Colonic mucosa (tissue), 4 donors: Measurements from ENCODE around the gene NEK4. TPM values are rescaled to one million over a fixed set of nuclear protein-coding genes. Genes with fewer than 3 reads are reported as not detected.
A peak's percentile ranks its signal among the peaks of the same experiment; 100 is the strongest.

Experiments used
- DNase-seq: peaks from one replicate; pipeline ENCODE4 v3.0.0-alpha.2; 2020
- H3K27ac ChIP-seq: fragments of 200-600 bp; one replicate; pipeline ENCODE4 v1.8.0; 2021
- H3K27me3 ChIP-seq: fragments of 200-600 bp; one replicate; pipeline ENCODE4 v1.8.0; 2021
- H3K36me3 ChIP-seq: fragments of 200-600 bp; one replicate; pipeline ENCODE4 v1.8.0; 2021
- H3K4me1 ChIP-seq: fragments of 200-600 bp; one replicate; pipeline ENCODE4 v1.8.0; 2021; ENCODE audit warnings: mild to moderate bottlenecking
- H3K4me3 ChIP-seq: fragments of 200-600 bp; one replicate; pipeline ENCODE4 v1.8.0; 2021
- H3K9ac ChIP-seq, 2 donors: one replicate each; pipeline ENCODE4 v1.7.0; 2013; ENCODE audit warnings: control low read depth in 2 of 2, low read depth in 2 of 2, low read length in 2 of 2
- H3K9me3 ChIP-seq: fragments of 200-600 bp; one replicate; pipeline ENCODE4 v1.8.0; 2021
- CTCF ChIP-seq: fragments of 200-600 bp; IDR thresholded peaks from one replicate; pipeline ENCODE4 v1.8.0; 2022; ENCODE audit warnings: antibody characterized with exemption, mild to moderate bottlenecking
- intact Hi-C: fragments of 100-400 bp; cut with DNase I; formaldehyde crosslinking; loops from one replicate; pipeline ENCODE4 v1.14.1; 2022
- total RNA-seq, 2 donors: library from RNA; stranded (reverse); fragmentation: NEBNext Ultra II Directional in 1 of 2; extraction: Animal tissue kit (Norgen Biotek cat#: 25700) in 1 of 2; gene quantifications; one replicate each; pipeline ENCODE4 v1.2.1, GENCODE V29; 2021
- donor health status: healthy.
- donor health status: DM: no; HTN: no; CAD: no.
- donor health status: DM: no; HTN: no; CAD: no.

The NEK4 gene
- total RNA-seq, 2 donors from 2014 or later, result 21.2 to 29.1 TPM

GRCh38 chr3:52781741-52782140, 11.0 kb upstream of the NEK4 start:
- intact Hi-C loops, result no loop called here
- DNase-seq, result no peak
- H3K27ac ChIP-seq, result no peak overlapping the region

GRCh38 chr3:52779837-52780585, 9.3 kb upstream of the NEK4 start:
- no peaks in the 10 kb centered on the region for H3K27me3 ChIP-seq
- H3K9me3 ChIP-seq, result no peaks in the 10 kb centered on the region
- H3K27ac ChIP-seq, result no peak overlapping the region
- no peaks in the 10 kb centered on the region for H3K36me3 ChIP-seq
- H3K4me3 ChIP-seq, result no peak overlapping the region
- DNase-seq, result no peak
- TF ChIP-seq CTCF, result no peak
- H3K4me1 ChIP-seq, result no peaks in the 10 kb centered on the region
- intact Hi-C loops, result no loop called here
- no peak overlapping the region for H3K9ac ChIP-seq

More at GRCh38 chr3:52781741-52782140, 11.0 kb upstream of the NEK4 start:
- TF ChIP-seq CTCF, result no peak
- Histone ChIP-seq H3K4me3 (no peak overlapping the region), H3K9ac (no peak overlapping the region), H3K36me3 (no peaks in the 10 kb centered on the region), H3K9me3 (no peaks in the 10 kb centered on the region), H3K4me1 (no peaks in the 10 kb centered on the region), H3K27me3 (no peaks in the 10 kb centered on the region)

GRCh38 chr3:52779011-52779836, 8.5 kb upstream of the NEK4 start:
- peak; percentile 11 for DNase-seq
- no peak overlapping the region for H3K9ac ChIP-seq
- H3K27me3 ChIP-seq, result no peaks in the 10 kb centered on the region
- no peaks in the 10 kb centered on the region for H3K4me1 ChIP-seq
- intact Hi-C loops, result no loop called here
- H3K4me3 ChIP-seq, result no peak overlapping the region
- TF ChIP-seq CTCF, result no peak
- no peaks in the 10 kb centered on the region for H3K9me3 ChIP-seq
- H3K27ac ChIP-seq, result no peak overlapping the region
- no peaks in the 10 kb centered on the region for H3K36me3 ChIP-seq

GRCh38 chr3:52777959-52778805, 7.4 kb upstream of the NEK4 start:
- H3K9ac ChIP-seq, result no peak overlapping the region
- no peak overlapping the region for H3K27ac ChIP-seq
- no peak overlapping the region for H3K4me3 ChIP-seq
- H3K36me3 ChIP-seq, result no peaks in the 10 kb centered on the region
- no peak for TF ChIP-seq CTCF
- intact Hi-C loops, result no loop called here
- DNase-seq, result no peak
- H3K4me1 ChIP-seq, result no peaks in the 10 kb centered on the region
- no peaks in the 10 kb centered on the region for H3K27me3 ChIP-seq
- no peaks in the 10 kb centered on the region for H3K9me3 ChIP-seq
